ENCODE data around the gene ARHGAP22.

Gene ARHGAP22

DNA sequence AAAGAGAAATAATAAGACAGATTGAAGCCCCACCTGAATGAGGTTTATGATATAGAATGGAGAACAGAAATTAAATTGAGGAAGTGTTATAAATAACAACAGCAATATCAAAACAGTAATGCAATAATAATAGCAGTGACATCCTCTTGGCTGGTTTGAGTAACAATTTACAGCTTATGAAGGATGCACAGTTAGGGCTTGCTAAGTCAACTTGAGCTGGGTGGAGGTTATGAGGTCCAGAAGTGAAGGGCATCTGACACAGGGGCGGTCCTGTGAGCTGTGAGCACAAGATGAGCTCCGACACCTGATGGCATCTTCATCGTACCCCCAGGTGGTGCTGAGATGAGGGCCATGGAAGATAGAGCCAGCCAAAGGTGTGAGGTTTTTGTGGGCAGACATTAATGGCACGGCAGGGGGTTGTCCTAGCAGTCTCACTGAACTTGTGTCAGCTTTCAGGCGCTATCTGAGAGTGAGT is 30.5 kb downstream of the ARHGAP22 start:
- H2BK5ac ChIP-seq (ENCODE audit: low read depth, low read length, poor library complexity, severe bottlenecking): no peak overlapping the region
- peaks cover 10% of the 10 kb centered on the region for H3K79me1 ChIP-seq (replicated peaks; ENCODE audit: low read length, poor library complexity, severe bottlenecking)
- H3K23ac ChIP-seq (ENCODE audit: low read length in 2 of 2): no peak overlapping the region
- H2BK12ac ChIP-seq (ENCODE audit: low read length in 2 of 2): no peak overlapping the region
- no peak overlapping the region for H3K4me3 ChIP-seq (ENCODE audit: insufficient read depth in 1 of 2, low read depth in 1 of 2, low read length in 2 of 2)
- peaks cover 7 to 89% of the 10 kb centered on the region in 2 experiments for H3K36me3 ChIP-seq (ENCODE audit: control insufficient read depth in 1 of 2, insufficient read depth in 2 of 2, low read depth in 1 of 2, low read length in 2 of 2)
- no peaks in the 10 kb centered on the region for H3K27me3 ChIP-seq (ENCODE audit: control insufficient read depth in 1 of 2, insufficient read depth in 1 of 2, low read length in 2 of 2)
- H3K4me1 ChIP-seq (ENCODE audit: control insufficient read depth, insufficient read depth, low read depth, low read length): peaks cover 2% of the 10 kb centered on the region
- no peak overlapping the region for H2BK120ac ChIP-seq (ENCODE audit: low read depth, low read length)
- no peak overlapping the region for H3K14ac ChIP-seq (ENCODE audit: low read length in 2 of 2)
- no peak overlapping the region for H3K4ac ChIP-seq (ENCODE audit: low read depth in 1 of 2, low read length in 2 of 2)
- H4K8ac ChIP-seq (ENCODE audit: low read length): no peak overlapping the region
- H3K9ac ChIP-seq (ENCODE audit: low read length): no peak overlapping the region
- H4K91ac ChIP-seq (ENCODE audit: low read length): no peak overlapping the region
- no peak overlapping the region for H3K4me2 ChIP-seq (ENCODE audit: low read length, poor library complexity, severe bottlenecking)
- H2AK5ac ChIP-seq (ENCODE audit: low read length, severe bottlenecking): no peak overlapping the region
- no peak overlapping the region for H3K27ac ChIP-seq (ENCODE audit: low read length, poor library complexity, severe bottlenecking)
- H3K9me3 ChIP-seq (ENCODE audit: control insufficient read depth, low read length): no peaks in the 10 kb centered on the region
- H2BK15ac ChIP-seq (ENCODE audit: low read depth, poor library complexity, severe bottlenecking): no peak overlapping the region
- no peak overlapping the region for H2AFZ ChIP-seq (ENCODE audit: low read depth, low read length)
- H3K18ac ChIP-seq (ENCODE audit: low read depth in 1 of 2, low read length in 2 of 2): no peak overlapping the region
- DNase-seq: no peak
- WGBS: 92% methylated on average over 5 of the region's 5 CpGs

DNA sequence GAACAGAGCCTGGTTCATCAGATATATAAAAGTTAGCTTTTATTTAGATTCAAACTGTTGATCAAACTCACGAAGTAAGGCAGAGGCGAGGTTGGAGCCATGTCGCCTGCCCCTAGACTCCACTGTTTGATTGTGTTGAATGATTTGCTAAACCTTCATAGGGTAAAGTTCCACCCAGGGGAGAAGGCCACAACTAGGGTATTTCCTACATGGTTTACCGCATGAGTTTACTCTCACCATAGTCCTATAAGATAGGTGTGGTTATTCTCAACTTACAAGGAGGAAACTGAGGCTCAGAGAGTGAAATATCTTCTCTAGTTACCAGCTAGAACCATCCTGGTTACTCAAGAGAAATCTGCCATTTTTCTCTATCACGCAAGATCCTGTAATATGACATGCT is 31.8 kb downstream of the ARHGAP22 start:
- Histone ChIP-seq H3K18ac (ENCODE audit: low read depth in 1 of 2, low read length in 2 of 2) (no peak overlapping the region), H3K9me3 (ENCODE audit: control insufficient read depth, low read length) (no peaks in the 10 kb centered on the region), H3K4ac (ENCODE audit: low read depth in 1 of 2, low read length in 2 of 2) (no peak overlapping the region), H2BK120ac (ENCODE audit: low read depth, low read length) (no peak overlapping the region), H3K27me3 (ENCODE audit: control insufficient read depth in 1 of 2, insufficient read depth in 1 of 2, low read length in 2 of 2) (no peaks in the 10 kb centered on the region), H3K23ac (ENCODE audit: low read length in 2 of 2) (no peak overlapping the region), H3K4me1 (ENCODE audit: control insufficient read depth, insufficient read depth, low read depth, low read length) (no peaks in the 10 kb centered on the region), H3K4me3 (ENCODE audit: insufficient read depth in 1 of 2, low read depth in 1 of 2, low read length in 2 of 2) (no peak overlapping the region), H2BK5ac (ENCODE audit: low read depth, low read length, poor library complexity, severe bottlenecking) (no peak overlapping the region), H3K79me1 (replicated peaks; ENCODE audit: low read length, poor library complexity, severe bottlenecking) (peaks cover 14% of the 10 kb centered on the region), H3K4me2 (ENCODE audit: low read length, poor library complexity, severe bottlenecking) (no peak overlapping the region), H4K91ac (ENCODE audit: low read length) (no peak overlapping the region), H3K27ac (ENCODE audit: low read length, poor library complexity, severe bottlenecking) (no peak overlapping the region), H2AK5ac (ENCODE audit: low read length, severe bottlenecking) (no peak overlapping the region), H3K14ac (ENCODE audit: low read length in 2 of 2) (no peak overlapping the region), H3K9ac (ENCODE audit: low read length) (no peak overlapping the region), H2BK15ac (ENCODE audit: low read depth, poor library complexity, severe bottlenecking) (no peak overlapping the region), H2AFZ (ENCODE audit: low read depth, low read length) (no peak overlapping the region), H4K8ac (ENCODE audit: low read length) (no peak overlapping the region), H3K36me3 (ENCODE audit: control insufficient read depth in 1 of 2, insufficient read depth in 2 of 2, low read depth in 1 of 2, low read length in 2 of 2) (peaks cover 7 to 93% of the 10 kb centered on the region in 2 experiments), H2BK12ac (ENCODE audit: low read length in 2 of 2) (no peak overlapping the region)
- no peak for DNase-seq
- WGBS: 97% methylated on average over 4 of the region's 5 CpGs

DNA sequence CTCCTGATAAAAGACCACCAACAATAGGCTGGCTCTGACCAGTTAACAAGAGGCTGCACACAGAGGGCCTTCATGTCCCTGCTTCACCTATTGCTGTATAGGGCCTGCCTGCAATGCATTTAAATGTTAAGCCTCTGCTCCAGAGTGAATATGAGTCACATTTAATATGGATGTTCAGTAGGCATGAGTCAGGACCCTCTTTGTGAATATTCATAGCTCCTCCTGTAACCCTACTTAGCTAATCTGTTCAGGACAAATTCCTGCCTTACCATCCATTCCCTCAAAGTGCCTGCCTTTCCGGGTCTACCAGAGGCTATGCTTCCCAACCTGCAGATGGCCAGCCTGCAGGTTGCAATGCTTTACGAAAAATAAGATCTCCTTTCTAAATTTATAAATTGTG is 32.5 kb downstream of the ARHGAP22 start:
- no peak overlapping the region for H2BK120ac ChIP-seq (ENCODE audit: low read depth, low read length)
- H4K91ac ChIP-seq (ENCODE audit: low read length): no peak overlapping the region
- H3K4me3 ChIP-seq (ENCODE audit: insufficient read depth in 1 of 2, low read depth in 1 of 2, low read length in 2 of 2): no peak overlapping the region
- H3K9ac ChIP-seq (ENCODE audit: low read length): no peak overlapping the region
- no peaks in the 10 kb centered on the region for H3K27me3 ChIP-seq (ENCODE audit: control insufficient read depth in 1 of 2, insufficient read depth in 1 of 2, low read length in 2 of 2)
- H3K9me3 ChIP-seq (ENCODE audit: control insufficient read depth, low read length): no peaks in the 10 kb centered on the region
- H2AFZ ChIP-seq (ENCODE audit: low read depth, low read length): no peak overlapping the region
- H2BK12ac ChIP-seq (ENCODE audit: low read length in 2 of 2): no peak overlapping the region
- no peak overlapping the region for H3K23ac ChIP-seq (ENCODE audit: low read length in 2 of 2)
- no peak overlapping the region for H3K4me2 ChIP-seq (ENCODE audit: low read length, poor library complexity, severe bottlenecking)
- 100% methylated on average over 1 of the region's 2 CpGs for WGBS
- no peak overlapping the region for H2AK5ac ChIP-seq (ENCODE audit: low read length, severe bottlenecking)
- H3K79me1 ChIP-seq (replicated peaks; ENCODE audit: low read length, poor library complexity, severe bottlenecking): peaks cover 14% of the 10 kb centered on the region
- no peak overlapping the region for H3K14ac ChIP-seq (ENCODE audit: low read length in 2 of 2)
- H3K4me1 ChIP-seq (ENCODE audit: control insufficient read depth, insufficient read depth, low read depth, low read length): no peaks in the 10 kb centered on the region
- H3K36me3 ChIP-seq (ENCODE audit: control insufficient read depth in 1 of 2, insufficient read depth in 2 of 2, low read depth in 1 of 2, low read length in 2 of 2): peaks cover 7 to 97% of the 10 kb centered on the region in 2 experiments
- no peak overlapping the region for H3K27ac ChIP-seq (ENCODE audit: low read length, poor library complexity, severe bottlenecking)
- no peak overlapping the region for H4K8ac ChIP-seq (ENCODE audit: low read length)
- DNase-seq: no peak
- H3K4ac ChIP-seq (ENCODE audit: low read depth in 1 of 2, low read length in 2 of 2): no peak overlapping the region
- H2BK5ac ChIP-seq (ENCODE audit: low read depth, low read length, poor library complexity, severe bottlenecking): no peak overlapping the region
- H3K18ac ChIP-seq (ENCODE audit: low read depth in 1 of 2, low read length in 2 of 2): no peak overlapping the region
- H2BK15ac ChIP-seq (ENCODE audit: low read depth, poor library complexity, severe bottlenecking): no peak overlapping the region

GRCh38 chr10:48568546-48568945 is 36.3 kb downstream of the ARHGAP22 start:
- H3K4ac ChIP-seq (ENCODE audit: low read depth in 1 of 2, low read length in 2 of 2): no peak overlapping the region
- no peak overlapping the region for H2AFZ ChIP-seq (ENCODE audit: low read depth, low read length)
- no peak overlapping the region for H2BK15ac ChIP-seq (ENCODE audit: low read depth, poor library complexity, severe bottlenecking)
- H2BK120ac ChIP-seq (ENCODE audit: low read depth, low read length): no peak overlapping the region
- no peak overlapping the region for H3K27ac ChIP-seq (ENCODE audit: low read length, poor library complexity, severe bottlenecking)
- no peak overlapping the region for H2BK12ac ChIP-seq (ENCODE audit: low read length in 2 of 2)
- H3K4me3 ChIP-seq (ENCODE audit: insufficient read depth in 1 of 2, low read depth in 1 of 2, low read length in 2 of 2): no peak overlapping the region
- H3K79me1 ChIP-seq (replicated peaks; ENCODE audit: low read length, poor library complexity, severe bottlenecking): peaks cover 17% of the 10 kb centered on the region
- no peak overlapping the region for H3K4me2 ChIP-seq (ENCODE audit: low read length, poor library complexity, severe bottlenecking)
- no peak overlapping the region for H3K23ac ChIP-seq (ENCODE audit: low read length in 2 of 2)
- H3K9ac ChIP-seq (ENCODE audit: low read length): no peak overlapping the region
- H2BK5ac ChIP-seq (ENCODE audit: low read depth, low read length, poor library complexity, severe bottlenecking): no peak overlapping the region
- no peak overlapping the region for H2AK5ac ChIP-seq (ENCODE audit: low read length, severe bottlenecking)
- H4K8ac ChIP-seq (ENCODE audit: low read length): no peak overlapping the region
- no peak overlapping the region for H3K18ac ChIP-seq (ENCODE audit: low read depth in 1 of 2, low read length in 2 of 2)
- H3K9me3 ChIP-seq (ENCODE audit: control insufficient read depth, low read length): no peaks in the 10 kb centered on the region
- H3K36me3 ChIP-seq (ENCODE audit: control insufficient read depth in 1 of 2, insufficient read depth in 2 of 2, low read depth in 1 of 2, low read length in 2 of 2): peaks cover 6 to 97% of the 10 kb centered on the region in 2 experiments
- no peaks in the 10 kb centered on the region for H3K27me3 ChIP-seq (ENCODE audit: control insufficient read depth in 1 of 2, insufficient read depth in 1 of 2, low read length in 2 of 2)
- no peak for DNase-seq
- H3K14ac ChIP-seq (ENCODE audit: low read length in 2 of 2): no peak overlapping the region
- no peaks in the 10 kb centered on the region for H3K4me1 ChIP-seq (ENCODE audit: control insufficient read depth, insufficient read depth, low read depth, low read length)
- WGBS: 85% methylated on average over 8 of the region's 8 CpGs
- no peak overlapping the region for H4K91ac ChIP-seq (ENCODE audit: low read length)

Measured in mesenchymal stem cell (in vitro differentiated cells and primary cell).